Measurements from ENCODE around the gene MAML3. TPM values are rescaled to one million over a fixed set of nuclear protein-coding genes. Genes with fewer than 3 reads are reported as not detected.

The MAML3 gene
- total RNA-seq, 2 donors from 2014 or later = 9.3 to 10.1 TPM

DNA sequence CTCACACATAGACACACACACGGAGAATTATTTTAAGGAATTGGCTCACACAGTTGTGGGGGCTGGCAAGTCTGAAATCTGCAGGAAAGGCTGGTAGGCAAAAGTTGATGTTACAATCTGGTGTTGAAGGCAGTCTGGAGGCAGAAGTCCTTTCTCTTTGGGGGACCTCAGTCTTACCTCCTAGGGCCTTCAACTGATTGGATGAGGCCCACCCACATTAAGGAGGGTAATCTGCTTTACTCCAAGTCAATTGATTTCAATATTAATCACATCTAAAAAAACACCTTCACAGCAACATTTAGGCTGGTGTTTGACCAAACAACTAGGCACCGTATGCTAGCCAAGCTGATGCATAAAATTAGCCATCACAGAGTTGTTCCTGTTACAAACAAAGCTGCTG is 477.6 kb downstream of the MAML3 start:
- intact Hi-C loops (cut with DNase I) = no loop called here
- Histone ChIP-seq H3K36me3 (no peaks in the 10 kb centered on the region), H3K4me3 (no peak overlapping the region), H3K4me1 (no peaks in the 10 kb centered on the region), H3K9ac (ENCODE audit: low read depth in 2 of 2, low read length in 2 of 2) (no peak overlapping the region), H3K9me3 (no peaks in the 10 kb centered on the region), H3K27me3 (no peaks in the 10 kb centered on the region), H3K27ac (no peak overlapping the region)
- TF ChIP-seq, protein P1, sequence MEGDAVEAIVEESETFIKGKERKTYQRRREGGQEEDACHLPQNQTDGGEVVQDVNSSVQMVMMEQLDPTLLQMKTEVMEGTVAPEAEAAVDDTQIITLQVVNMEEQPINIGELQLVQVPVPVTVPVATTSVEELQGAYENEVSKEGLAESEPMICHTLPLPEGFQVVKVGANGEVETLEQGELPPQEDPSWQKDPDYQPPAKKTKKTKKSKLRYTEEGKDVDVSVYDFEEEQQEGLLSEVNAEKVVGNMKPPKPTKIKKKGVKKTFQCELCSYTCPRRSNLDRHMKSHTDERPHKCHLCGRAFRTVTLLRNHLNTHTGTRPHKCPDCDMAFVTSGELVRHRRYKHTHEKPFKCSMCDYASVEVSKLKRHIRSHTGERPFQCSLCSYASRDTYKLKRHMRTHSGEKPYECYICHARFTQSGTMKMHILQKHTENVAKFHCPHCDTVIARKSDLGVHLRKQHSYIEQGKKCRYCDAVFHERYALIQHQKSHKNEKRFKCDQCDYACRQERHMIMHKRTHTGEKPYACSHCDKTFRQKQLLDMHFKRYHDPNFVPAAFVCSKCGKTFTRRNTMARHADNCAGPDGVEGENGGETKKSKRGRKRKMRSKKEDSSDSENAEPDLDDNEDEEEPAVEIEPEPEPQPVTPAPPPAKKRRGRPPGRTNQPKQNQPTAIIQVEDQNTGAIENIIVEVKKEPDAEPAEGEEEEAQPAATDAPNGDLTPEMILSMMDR (IDR thresholded peaks at IDR 0.05) = no peak
- DNase-seq = no peak

DNA sequence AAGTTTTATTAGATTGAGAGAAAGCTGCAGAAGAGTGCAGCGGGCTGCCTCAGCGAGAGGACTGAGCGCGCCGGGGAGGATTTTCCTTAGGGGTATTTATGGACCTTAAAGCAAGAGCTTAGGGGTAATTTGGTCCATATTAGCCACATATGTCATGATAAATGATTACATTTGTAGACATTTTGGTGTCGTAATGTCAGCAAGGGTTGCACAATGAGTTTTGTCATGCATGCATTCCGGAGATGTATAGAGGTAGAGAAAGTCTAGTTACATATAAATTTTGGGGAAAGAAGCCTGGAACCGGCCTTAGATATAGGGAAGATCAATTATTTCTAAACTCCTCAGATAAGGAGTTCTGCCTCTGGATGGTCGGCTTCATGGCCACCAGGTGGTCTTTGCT is 478.3 kb downstream of the MAML3 start:
- H3K27ac ChIP-seq = no peak overlapping the region
- no peaks in the 10 kb centered on the region for H3K9me3 ChIP-seq
- TF ChIP-seq, protein P1 (IDR thresholded peaks at IDR 0.05) = no peak
- H3K36me3 ChIP-seq = no peaks in the 10 kb centered on the region
- H3K4me3 ChIP-seq = no peak overlapping the region
- H3K27me3 ChIP-seq = no peaks in the 10 kb centered on the region
- H3K4me1 ChIP-seq = no peaks in the 10 kb centered on the region
- intact Hi-C loops (cut with DNase I) = no loop called here
- DNase-seq = no peak
- H3K9ac ChIP-seq (ENCODE audit: low read depth in 2 of 2, low read length in 2 of 2) = no peak overlapping the region

- TF ChIP-seq, protein P1 (IDR thresholded peaks at IDR 0.05) = no peak
- no peaks in the 10 kb centered on the region for H3K27me3 ChIP-seq
- H3K4me3 ChIP-seq = no peak overlapping the region
- no peak overlapping the region for H3K9ac ChIP-seq (ENCODE audit: low read depth in 2 of 2, low read length in 2 of 2)
- intact Hi-C loops (cut with DNase I) = no loop called here
- H3K4me1 ChIP-seq = no peaks in the 10 kb centered on the region
- H3K9me3 ChIP-seq = no peaks in the 10 kb centered on the region
- H3K27ac ChIP-seq = no peak overlapping the region
- no peaks in the 10 kb centered on the region for H3K36me3 ChIP-seq
- no peak for DNase-seq
Measured at GRCh38 chr4:139674875-139675550, 479.0 kb downstream of the MAML3 start.

DNA sequence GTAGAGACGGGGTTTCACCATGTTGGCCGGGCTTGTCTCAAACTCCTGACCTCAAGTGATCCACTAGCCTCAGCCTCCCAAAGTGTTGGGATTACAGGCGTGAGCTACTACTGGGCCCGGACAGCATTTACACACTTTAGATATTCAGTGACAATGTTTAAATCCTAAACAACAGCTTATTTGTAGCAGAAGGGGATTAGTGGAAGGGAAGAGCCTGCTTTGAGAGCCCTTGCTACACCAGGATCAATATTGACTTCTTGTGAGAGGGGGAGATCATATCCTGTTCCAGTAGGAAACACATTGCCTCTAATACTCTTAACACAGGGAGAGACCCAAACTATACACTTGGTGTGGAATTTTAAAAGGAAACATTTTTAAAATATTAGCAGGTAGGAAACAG is 481.3 kb downstream of the MAML3 start:
- no peak for DNase-seq
- no peak overlapping the region for H3K9ac ChIP-seq (ENCODE audit: low read depth in 2 of 2, low read length in 2 of 2)
- H3K4me1 ChIP-seq = peaks cover 1% of the 10 kb centered on the region
- no peak overlapping the region for H3K4me3 ChIP-seq
- H3K27me3 ChIP-seq = no peaks in the 10 kb centered on the region
- TF ChIP-seq, protein P1 (IDR thresholded peaks at IDR 0.05) = no peak
- H3K36me3 ChIP-seq = no peaks in the 10 kb centered on the region
- H3K27ac ChIP-seq = no peak overlapping the region
- H3K9me3 ChIP-seq = no peaks in the 10 kb centered on the region
- intact Hi-C loops (cut with DNase I) = no loop called here

DNA sequence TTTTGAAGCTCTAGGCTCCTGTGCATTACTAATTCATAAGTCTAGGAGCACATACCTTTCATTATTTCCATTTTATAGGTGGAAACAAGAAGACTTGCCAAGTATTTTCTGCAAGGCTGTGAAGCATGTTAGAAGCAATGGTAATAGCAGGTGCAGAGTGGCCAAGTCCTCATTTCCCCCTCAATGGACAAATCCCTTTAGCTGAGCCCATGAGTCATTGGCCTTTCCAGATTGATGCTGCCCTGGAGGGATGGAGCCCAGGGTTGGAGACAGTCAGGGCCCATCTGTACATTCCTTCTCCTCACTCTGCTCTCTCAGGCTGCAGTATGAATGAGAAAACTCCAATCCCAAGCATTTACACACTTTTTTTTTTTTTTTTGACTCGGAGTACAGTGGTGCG is 481.8 kb downstream of the MAML3 start:
- Histone ChIP-seq H3K4me1 (peaks cover 6% of the 10 kb centered on the region), H3K4me3 (no peak overlapping the region), H3K27ac (no peak overlapping the region), H3K9me3 (no peaks in the 10 kb centered on the region), H3K36me3 (no peaks in the 10 kb centered on the region), H3K9ac (ENCODE audit: low read depth in 2 of 2, low read length in 2 of 2) (no peak overlapping the region), H3K27me3 (no peaks in the 10 kb centered on the region)
- TF ChIP-seq, protein P1 (IDR thresholded peaks at IDR 0.05) = no peak
- intact Hi-C loops (cut with DNase I) = no loop called here
- no peak for DNase-seq
